ENCODE data around the gene SPINK2. TPM values are rescaled to one million over a fixed set of nuclear protein-coding genes. Genes with fewer than 3 reads are reported as not detected.

SPINK2 gene
- total and polyA plus RNA-seq, 2 of the 4 experiments (the other 2 are of a cell fraction): not detected

GRCh38 chr4:56856656-56857055, 35.2 kb upstream of the SPINK2 start:
- H3K79me1 ChIP-seq (ENCODE audit: low read depth in 1 of 2, low read length in 2 of 2): no peaks in the 10 kb centered on the region
- H3K9me1 ChIP-seq (ENCODE audit: insufficient read depth, low read length): no peaks in the 10 kb centered on the region
- H2BK15ac ChIP-seq (ENCODE audit: low read depth, low read length): no peak overlapping the region
- H2AK5ac ChIP-seq (ENCODE audit: low read depth, low read length): no peak overlapping the region
- H3K4me3 ChIP-seq (ENCODE audit: insufficient read depth, low read depth, low read length): no peak overlapping the region
- H2BK5ac ChIP-seq (ENCODE audit: low read depth, low read length, poor library complexity, severe bottlenecking): no peak overlapping the region
- H4K20me1 ChIP-seq (ENCODE audit: insufficient read depth, low read length): no peaks in the 10 kb centered on the region
- no peak overlapping the region for H2AK9ac ChIP-seq (replicated peaks; ENCODE audit: low read depth, low read length, poor library complexity)
- H3K4ac ChIP-seq (ENCODE audit: low read depth, low read length): no peak overlapping the region
- intact Hi-C loops (cut with micrococcal nuclease): no loop called here
- no peak overlapping the region for H3K4me2 ChIP-seq (ENCODE audit: low read depth, low read length)
- no peak overlapping the region for H3K14ac ChIP-seq (replicated peaks; ENCODE audit: low read depth, low read length)
- peaks cover 6% of the 10 kb centered on the region for H3K27me3 ChIP-seq (ENCODE audit: control insufficient read depth, insufficient read depth, low read length)
- in situ Hi-C loops (cut with MboI; ENCODE audit: low sequenced_read_pairs): loop anchor here (25.0 kb wide), 1 partner anchor 94 kb away; no protein-coding TSS in a partner anchor
- H3K36me3 ChIP-seq (ENCODE audit: control insufficient read depth, insufficient read depth, low read length): no peaks in the 10 kb centered on the region
- H4K5ac ChIP-seq (ENCODE audit: low read depth, low read length): no peak overlapping the region
- no peak overlapping the region for H4K91ac ChIP-seq (ENCODE audit: insufficient read depth, low read depth, low read length)
- dilution Hi-C loops (cut with HindIII; ENCODE audit: low sequenced_read_pairs, unreplicated experiment): no loop called here
- DNase-seq (no peak), ATAC-seq (ENCODE audit: low read depth) (no peak)
- H2AFZ ChIP-seq (replicated peaks; ENCODE audit: low read length, poor library complexity): no peak overlapping the region
- no peak overlapping the region for H3K56ac ChIP-seq (ENCODE audit: extremely low read depth, insufficient read depth, low read length)
- H3K9me3 ChIP-seq (ENCODE audit: control insufficient read depth, insufficient read depth, low read length): no peaks in the 10 kb centered on the region
- no peak overlapping the region for H2BK120ac ChIP-seq (ENCODE audit: low read depth, low read length)
- H4K8ac ChIP-seq (ENCODE audit: low read depth in 2 of 2, low read length in 2 of 2): no peak overlapping the region
- BruUV-seq (replicated peaks): no TSS peak
- H2BK20ac ChIP-seq (ENCODE audit: low read depth, low read length): no peak overlapping the region
- no peak overlapping the region for H3K23ac ChIP-seq (ENCODE audit: low read depth, low read length)
- no peak overlapping the region for H3K9ac ChIP-seq (ENCODE audit: low read depth, low read length)
- TF ChIP-seq MAFK (IDR thresholded peaks at IDR 0.05; ENCODE audit: low read depth, low read length) (no peak), CHD1 (IDR thresholded peaks at IDR 0.05; ENCODE audit: low read depth, low read length) (no peak), RAD21 (IDR thresholded peaks at IDR 0.05; ENCODE audit: low read length) (no peak), MXI1 (IDR thresholded peaks at IDR 0.05; ENCODE audit: borderline replicate concordance, low read depth, low read length) (no peak), RFX5 (IDR thresholded peaks at IDR 0.05; ENCODE audit: low read depth, low read length) (no peak), CEBPB (IDR thresholded peaks at IDR 0.05; ENCODE audit: low read depth, low read length) (no peak), USF2 (IDR thresholded peaks at IDR 0.05; ENCODE audit: low read depth, low read length) (no peak), CTCF (conservative IDR thresholded peaks at IDR 0.05; ENCODE audit: low read depth, low read length) (no peak), BHLHE40 (IDR thresholded peaks at IDR 0.05; ENCODE audit: low read depth, low read length) (no peak), RCOR1 (IDR thresholded peaks at IDR 0.05; ENCODE audit: insufficient replicate concordance, low read length) (no peak), SMC3 (IDR thresholded peaks at IDR 0.05; ENCODE audit: low read depth, low read length) (no peak), NFE2L2 (IDR thresholded peaks at IDR 0.05; ENCODE audit: low read depth, low read length) (no peak), FOS (IDR thresholded peaks at IDR 0.05; ENCODE audit: low read depth, low read length) (no peak), POLR2A (IDR thresholded peaks at IDR 0.05; ENCODE audit: low read depth, low read length) (no peak), ELK1 (IDR thresholded peaks at IDR 0.05; ENCODE audit: borderline replicate concordance, low read depth, low read length) (no peak), MAZ (IDR thresholded peaks at IDR 0.05; ENCODE audit: borderline replicate concordance, low read depth, low read length) (no peak)
- ChIA-PET CTCF (interaction anchor here (0.6 kb wide), 1 partner anchor 546 kb away, joined by 7 read pairs; no protein-coding TSS in a partner anchor), POLR2A (ENCODE audit: unreplicated experiment) (no interaction called here)
- WGBS, 2 experiments (ENCODE audit: extremely low coverage in 2 of 2, insufficient read length in 1 of 2): no CpG with 5 or more reads among the region's 5 CpGs
- no peaks in the 10 kb centered on the region for H3K4me1 ChIP-seq (ENCODE audit: control insufficient read depth, insufficient read depth, low read length)
- H3K18ac ChIP-seq (ENCODE audit: low read depth, low read length): no peak overlapping the region
- no peak overlapping the region for H3K27ac ChIP-seq (ENCODE audit: insufficient read depth, low read length)
